Measurements from ENCODE around the gene CCDC40. TPM values are rescaled to one million over a fixed set of nuclear protein-coding genes. Genes with fewer than 3 reads are reported as not detected.

The CCDC40 gene
- total RNA-seq, 2 donors from 2014 or later: 11.8 to 19.7 TPM

- H3K4me1 ChIP-seq (replicated peaks): peaks cover 34% of the 10 kb centered on the region
- peak overlapping the region; percentile 54 to 76 for H3K27ac ChIP-seq
- no peaks in the 10 kb centered on the region for H3K27me3 ChIP-seq (replicated peaks; ENCODE audit: insufficient read depth)
- 31% methylated on average over 28 of the region's 28 CpGs for WGBS
- DNase-seq (ENCODE audit: low spot score): no peak
- intact Hi-C loops (cut with DNase I): no loop called here
- TF ChIP-seq POLR2AphosphoS5 (IDR thresholded peaks at IDR 0.05) (peak; percentile 64), POLR2A (IDR thresholded peaks at IDR 0.05) (no peak)
- no peaks in the 10 kb centered on the region for H3K36me3 ChIP-seq
- H3K9me3 ChIP-seq: no peaks in the 10 kb centered on the region
- no peak overlapping the region for H3K4me3 ChIP-seq
Observed at GRCh38 chr17:79988185-79988971, 48.1 kb upstream of the CCDC40 start.

DNA sequence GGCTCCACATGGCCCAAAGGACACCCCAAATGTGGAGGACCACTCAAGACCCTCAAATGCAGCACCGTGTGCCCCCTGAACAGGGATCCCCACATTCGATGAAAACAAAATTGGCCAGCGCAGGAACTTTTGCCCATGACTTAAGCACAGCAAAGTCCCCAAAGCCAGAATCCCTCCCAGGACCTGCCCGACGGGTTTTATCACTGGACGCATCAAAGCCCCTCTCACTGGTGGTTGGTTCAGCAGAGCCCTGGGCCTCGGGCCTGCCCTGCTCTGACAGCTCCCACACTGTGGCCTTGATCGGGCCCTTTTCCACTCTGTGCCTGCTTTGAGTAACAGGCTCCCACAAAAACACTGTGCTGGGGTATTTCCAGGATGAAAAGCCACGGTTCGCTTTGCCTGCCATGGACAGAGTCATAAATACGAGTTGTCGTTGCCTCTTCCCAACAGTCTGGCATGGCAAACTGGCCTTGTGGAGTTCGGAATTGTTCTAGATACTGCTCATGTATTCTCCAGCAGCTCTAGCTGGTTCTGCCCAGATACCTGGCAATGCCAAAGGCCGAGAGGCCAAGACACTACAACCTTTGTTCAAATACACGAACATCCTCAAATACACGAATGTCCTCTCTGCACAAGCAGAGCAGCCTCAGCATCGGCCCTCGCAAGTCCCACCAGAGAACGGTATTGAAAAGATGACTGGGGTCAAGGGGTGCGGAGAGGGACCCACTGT is 47.2 kb upstream of the CCDC40 start:
- Histone ChIP-seq H3K9me3 (no peaks in the 10 kb centered on the region), H3K4me1 (replicated peaks) (peaks cover 43% of the 10 kb centered on the region), H3K27ac (peak overlapping the region; percentile 54 to 76), H3K27me3 (replicated peaks; ENCODE audit: insufficient read depth) (no peaks in the 10 kb centered on the region), H3K36me3 (no peaks in the 10 kb centered on the region), H3K4me3 (no peak overlapping the region)
- intact Hi-C loops (cut with DNase I): no loop called here
- no peak for TF ChIP-seq CTCF (IDR thresholded peaks at IDR 0.05)
- TF ChIP-seq POLR2AphosphoS5 (IDR thresholded peaks at IDR 0.05): no peak
- TF ChIP-seq POLR2A (IDR thresholded peaks at IDR 0.05): no peak
- DNase-seq (ENCODE audit: low spot score): no peak
- 78% methylated on average over 20 of the region's 20 CpGs for WGBS

DNA sequence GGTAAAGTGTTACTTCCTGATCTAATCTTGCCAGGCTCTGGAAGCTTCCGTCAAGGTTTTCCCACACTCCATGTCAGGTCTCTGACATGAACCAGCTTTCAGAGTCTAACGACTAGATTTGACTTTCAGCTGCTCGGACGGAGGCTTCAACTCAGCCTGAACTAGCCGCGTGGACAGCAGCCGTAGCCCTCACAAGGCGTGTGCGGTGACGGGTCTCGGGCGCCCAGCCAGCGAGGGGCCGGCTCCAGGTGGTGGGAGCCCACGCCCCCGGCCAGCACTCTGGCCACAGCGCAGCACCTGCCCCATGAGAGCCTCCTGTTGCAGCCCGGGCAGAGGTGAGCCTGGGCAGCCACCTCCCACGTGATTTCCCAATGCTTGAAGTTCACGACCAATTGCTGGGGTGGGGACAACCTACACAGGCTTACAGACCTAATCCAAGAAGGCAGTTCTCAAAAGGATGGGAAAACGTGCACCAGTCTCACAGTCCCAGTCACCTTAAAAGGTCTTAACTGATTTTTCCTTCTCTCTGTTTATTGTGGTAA is 46.3 kb upstream of the CCDC40 start:
- no peaks in the 10 kb centered on the region for H3K9me3 ChIP-seq
- no peaks in the 10 kb centered on the region for H3K27me3 ChIP-seq (replicated peaks; ENCODE audit: insufficient read depth)
- H3K4me3 ChIP-seq: no peak overlapping the region
- TF ChIP-seq CTCF (IDR thresholded peaks at IDR 0.05) (no peak), POLR2A (IDR thresholded peaks at IDR 0.05) (no peak), POLR2AphosphoS5 (IDR thresholded peaks at IDR 0.05) (no peak)
- peaks cover 43% of the 10 kb centered on the region for H3K4me1 ChIP-seq (replicated peaks)
- WGBS: 80% methylated on average over 20 of the region's 21 CpGs
- intact Hi-C loops (cut with DNase I): loop anchor here (5.0 kb wide), 2 partner anchors 148 to 193 kb away; partner anchors contain the start of gene CBX8
- DNase-seq (ENCODE audit: low spot score): no peak
- H3K36me3 ChIP-seq: no peaks in the 10 kb centered on the region
- peak overlapping the region in 1 of 2 donors; percentile 76 for H3K27ac ChIP-seq

GRCh38 chr17:79990704-79991103 is 45.7 kb upstream of the CCDC40 start:
- H3K9me3 ChIP-seq: no peaks in the 10 kb centered on the region
- H3K27ac ChIP-seq: no peak overlapping the region
- H3K4me1 ChIP-seq (replicated peaks): peaks cover 43% of the 10 kb centered on the region
- H3K36me3 ChIP-seq: no peaks in the 10 kb centered on the region
- H3K4me3 ChIP-seq: no peak overlapping the region
- DNase-seq (ENCODE audit: low spot score): no peak
- H3K27me3 ChIP-seq (replicated peaks; ENCODE audit: insufficient read depth): no peaks in the 10 kb centered on the region
- intact Hi-C loops (cut with DNase I): loop anchor here (5.0 kb wide), 2 partner anchors 148 to 193 kb away; partner anchors contain the start of gene CBX8
- 94% methylated on average over 17 of the region's 17 CpGs for WGBS
- TF ChIP-seq CTCF (IDR thresholded peaks at IDR 0.05) (no peak), POLR2A (IDR thresholded peaks at IDR 0.05) (no peak), POLR2AphosphoS5 (IDR thresholded peaks at IDR 0.05) (no peak)
